HG03064 (cell line): ENCODE results near the gene CCM2.

ENCODE experiments used
- ATAC-seq: cut with Tn5 transposase; IDR thresholded peaks from one replicate; pipeline ENCODE4 v1.9.1; 2021; ENCODE audit warnings: low read depth; ENCODE audit not compliant: unreplicated experiment

CCM2 gene

GRCh38 chr7:45000093-45001032, at the start of gene CCM2:
Gene CCM2, plus strand, starts transcription at chr7:45000201. Its CDS starts 133 bp downstream, at chr7:45000334.
- ATAC-seq = no peak

GRCh38 chr7:44953156-44953555, 46.8 kb upstream of the CCM2 start:
- ATAC-seq = no peak

- no peak for ATAC-seq
Measured at GRCh38 chr7:44955733-44956132, 44.3 kb upstream of the CCM2 start.

- no peak for ATAC-seq
Measured at GRCh38 chr7:44956157-44956766, 43.7 kb upstream of the CCM2 start.

- ATAC-seq = no peak
Measured at GRCh38 chr7:44958645-44959344, 41.2 kb upstream of the CCM2 start.

- ATAC-seq = no peak
Measured at GRCh38 chr7:44959433-44959951, 40.5 kb upstream of the CCM2 start.

- ATAC-seq = no peak
Measured at GRCh38 chr7:44960011-44960580, 39.9 kb upstream of the CCM2 start.

GRCh38 chr7:44961844-44962482, 38.0 kb upstream of the CCM2 start:
- no peak for ATAC-seq

- no peak for ATAC-seq
Measured at GRCh38 chr7:44962483-44963251, 37.3 kb upstream of the CCM2 start.

- ATAC-seq = no peak
Measured at GRCh38 chr7:44963364-44964290, 36.4 kb upstream of the CCM2 start.

- no peak for ATAC-seq
Measured at GRCh38 chr7:44964384-44964830, 35.6 kb upstream of the CCM2 start.

GRCh38 chr7:44964831-44965440, 35.1 kb upstream of the CCM2 start:
- ATAC-seq = no peak

- ATAC-seq = no peak
Measured at GRCh38 chr7:44965441-44965903, 34.5 kb upstream of the CCM2 start.

GRCh38 chr7:44965937-44966730, 33.9 kb upstream of the CCM2 start:
- no peak for ATAC-seq

GRCh38 chr7:44966731-44967538, 33.1 kb upstream of the CCM2 start:
- no peak for ATAC-seq
